Measurements from ENCODE around the gene SERPINA10. TPM values are rescaled to one million over a fixed set of nuclear protein-coding genes. Genes with fewer than 3 reads are reported as not detected.
A peak's percentile ranks its signal among the peaks of the same experiment; 100 is the strongest.

SERPINA10 gene
- total RNA-seq: not detected in 2 replicates

- DNase-seq (ENCODE audit: low read depth in 2 of 2): no peak
These were observed at the start of gene SERPINA10 for GRCh38 chr14:94292872-94293577. TSS of gene SERPINA10 (minus strand) at chr14:94293268. CDS start at chr14:94290593, 2,675 bp downstream.

- peak; percentile 3 to 6 for DNase-seq (ENCODE audit: low read depth in 2 of 2)
These were observed 49.4 kb upstream of the SERPINA10 start for GRCh38 chr14:94342334-94342934.

GRCh38 chr14:94341656-94342333 lies 48.7 kb upstream of the SERPINA10 start:
- DNase-seq (ENCODE audit: low read depth in 2 of 2): no peak

- DNase-seq (ENCODE audit: low read depth in 2 of 2): no peak
These were observed 47.5 kb upstream of the SERPINA10 start for GRCh38 chr14:94340533-94340932.

GRCh38 chr14:94338023-94338422 lies 45.0 kb upstream of the SERPINA10 start:
- DNase-seq (ENCODE audit: low read depth in 2 of 2): no peak

- no peak for DNase-seq (ENCODE audit: low read depth in 2 of 2)
These were observed 44.2 kb upstream of the SERPINA10 start for GRCh38 chr14:94337274-94337673.

GRCh38 chr14:94334872-94335271 lies 41.8 kb upstream of the SERPINA10 start:
- no peak for DNase-seq (ENCODE audit: low read depth in 2 of 2)

GRCh38 chr14:94332587-94332986 lies 39.5 kb upstream of the SERPINA10 start:
- DNase-seq (ENCODE audit: low read depth in 2 of 2): no peak

GRCh38 chr14:94332063-94332583 lies 39.1 kb upstream of the SERPINA10 start:
- DNase-seq (ENCODE audit: low read depth in 2 of 2): no peak

GRCh38 chr14:94331462-94331861 lies 38.4 kb upstream of the SERPINA10 start:
- no peak for DNase-seq (ENCODE audit: low read depth in 2 of 2)

GRCh38 chr14:94330857-94331256 lies 37.8 kb upstream of the SERPINA10 start:
- DNase-seq (ENCODE audit: low read depth in 2 of 2): no peak

- no peak for DNase-seq (ENCODE audit: low read depth in 2 of 2)
These were observed 37.4 kb upstream of the SERPINA10 start for GRCh38 chr14:94330432-94330831.

GRCh38 chr14:94329857-94330256 lies 36.8 kb upstream of the SERPINA10 start:
- DNase-seq (ENCODE audit: low read depth in 2 of 2): no peak

- no peak for DNase-seq (ENCODE audit: low read depth in 2 of 2)
These were observed 35.1 kb upstream of the SERPINA10 start for GRCh38 chr14:94328196-94328595.

- DNase-seq (ENCODE audit: low read depth in 2 of 2): no peak
These were observed 29.8 kb upstream of the SERPINA10 start, which contains the start of gene SERPINA6 for GRCh38 chr14:94322648-94323570. TSS of gene SERPINA6 (minus strand) at chr14:94323336. CDS start at chr14:94314648, 8,688 bp downstream.

GRCh38 chr14:94321421-94322271 lies 28.6 kb upstream of the SERPINA10 start:
- DNase-seq (ENCODE audit: low read depth in 2 of 2): no peak

- no peak for DNase-seq (ENCODE audit: low read depth in 2 of 2)
These were observed 27.2 kb upstream of the SERPINA10 start for GRCh38 chr14:94320243-94320642.

GRCh38 chr14:94317259-94317658 lies 24.2 kb upstream of the SERPINA10 start:
- DNase-seq (ENCODE audit: low read depth in 2 of 2): no peak

- DNase-seq (ENCODE audit: low read depth in 2 of 2): no peak
These were observed 23.6 kb upstream of the SERPINA10 start for GRCh38 chr14:94316692-94317091.

- DNase-seq (ENCODE audit: low read depth in 2 of 2): no peak
These were observed 21.8 kb upstream of the SERPINA10 start for GRCh38 chr14:94314890-94315289.
